ENCODE results near the gene NFASC.

The NFASC gene

DNA sequence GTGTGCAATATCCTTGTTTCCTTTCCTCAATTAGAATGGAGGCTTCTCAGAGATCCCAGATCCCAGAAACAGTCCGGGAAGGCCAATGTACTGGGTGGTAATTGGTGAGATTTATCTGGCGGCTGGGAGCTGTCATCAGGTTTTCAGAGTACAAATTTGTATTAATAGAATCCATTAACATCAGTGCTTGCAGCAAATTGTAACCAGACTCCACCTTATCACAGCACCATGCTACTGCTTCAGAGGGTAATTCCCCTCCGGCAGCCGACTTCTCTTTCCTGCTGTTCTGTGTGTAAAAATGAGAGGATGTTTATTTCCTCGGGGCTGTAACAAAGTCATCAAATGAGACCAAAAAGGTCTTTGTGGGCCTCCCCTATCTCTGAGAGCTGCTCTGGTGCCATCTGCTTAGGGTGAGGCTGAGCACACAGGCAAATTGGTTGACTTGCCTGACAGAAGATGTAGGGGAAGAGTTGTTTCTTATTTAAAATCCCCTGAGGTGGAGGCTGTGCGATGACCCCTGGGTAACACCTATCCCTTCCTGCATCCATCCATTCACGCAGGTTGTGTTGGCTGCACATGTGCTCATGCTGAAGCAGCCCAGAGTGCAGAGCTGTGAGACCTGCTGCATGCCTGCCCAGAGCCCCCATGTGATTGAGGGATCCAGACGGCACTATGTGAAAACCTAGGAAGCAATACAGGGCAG, 19.2 kb downstream of the NFASC start:
- DNase-seq (ENCODE audit: low read depth in 3 of 3) = no peak

DNA sequence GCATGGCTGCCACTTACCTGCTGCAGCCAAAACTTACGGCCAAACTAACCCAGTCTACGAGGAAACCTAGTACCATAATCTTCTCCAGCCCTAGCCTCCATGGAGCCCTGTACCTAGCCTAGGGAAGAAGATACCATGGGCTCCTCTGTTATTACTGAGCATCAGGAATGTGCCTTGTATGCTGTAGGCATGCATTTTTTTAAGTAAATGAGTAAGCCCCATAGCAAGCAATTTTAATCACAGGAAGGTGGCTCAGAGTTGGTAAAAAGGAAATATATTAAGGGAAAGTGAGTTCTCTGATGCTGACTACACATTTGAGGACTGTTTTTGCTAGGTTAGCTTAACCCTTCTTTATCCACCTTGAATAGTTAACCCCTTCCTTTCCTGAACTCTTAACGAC, 21.2 kb downstream of the NFASC start:
- DNase-seq (ENCODE audit: low read depth in 3 of 3) = no peak

- DNase-seq (ENCODE audit: low read depth in 3 of 3) = no peak
These were observed 23.4 kb downstream of the NFASC start for GRCh38 chr1:204894031-204894430.

- no peak for DNase-seq (ENCODE audit: low read depth in 3 of 3)
These were observed 23.9 kb downstream of the NFASC start for GRCh38 chr1:204894606-204895005.

- no peak for DNase-seq (ENCODE audit: low read depth in 3 of 3)
These were observed 25.4 kb downstream of the NFASC start for GRCh38 chr1:204896023-204896422.

DNA sequence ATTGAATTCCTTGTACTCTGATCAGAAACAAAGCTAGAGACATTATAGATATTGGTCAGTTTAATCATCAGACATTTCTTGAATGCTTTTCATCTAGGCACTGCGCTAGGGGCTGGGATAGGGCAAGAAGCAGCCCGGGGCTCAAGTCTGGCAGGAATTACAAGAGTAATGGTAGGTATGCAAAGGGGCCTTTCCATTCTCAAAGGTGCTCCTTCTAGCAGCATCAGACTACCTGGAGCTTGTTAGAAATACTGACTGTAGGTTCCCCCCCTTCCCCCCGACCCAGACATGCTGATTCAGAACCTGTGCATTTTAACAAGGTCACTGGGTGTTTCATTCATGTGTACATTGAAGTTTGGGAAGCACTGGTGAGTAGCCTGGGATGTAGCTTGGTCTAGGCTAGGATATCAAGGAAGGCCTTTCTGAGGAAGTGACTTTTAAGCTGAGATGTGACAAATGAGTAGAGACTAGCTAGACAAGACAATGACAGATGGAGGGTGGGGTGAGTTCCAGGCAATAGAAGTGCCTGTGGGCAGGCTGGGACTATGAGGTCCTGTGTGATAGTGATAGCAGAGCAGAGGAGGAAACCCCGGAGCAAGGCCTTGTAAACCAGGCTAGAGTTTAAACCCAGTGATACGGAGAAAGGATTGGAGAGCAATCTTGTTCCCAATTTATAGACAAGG, 26.3 kb downstream of the NFASC start:
- no peak for DNase-seq (ENCODE audit: low read depth in 3 of 3)

DNA sequence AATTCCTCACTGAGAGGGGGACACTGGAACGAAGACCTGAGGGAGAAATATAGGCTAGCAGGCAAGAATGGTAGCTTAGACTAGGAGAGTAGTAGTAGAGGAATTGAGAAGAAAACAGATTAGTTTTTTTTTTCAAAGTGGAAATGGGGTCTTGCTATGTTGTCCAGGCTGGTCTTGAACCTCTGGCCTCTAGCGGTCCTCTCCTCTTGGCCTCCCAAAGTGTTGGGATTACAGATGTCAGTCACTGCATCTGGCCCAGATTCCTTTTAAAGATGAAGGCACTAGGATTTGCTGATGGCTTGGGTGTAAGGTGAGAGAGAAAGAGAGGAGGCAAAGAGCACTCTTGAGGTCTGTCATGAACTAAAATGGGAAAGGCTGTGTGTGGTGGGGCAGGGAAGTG, 30.1 kb downstream of the NFASC start:
- no peak for DNase-seq (ENCODE audit: low read depth in 3 of 3)

DNA sequence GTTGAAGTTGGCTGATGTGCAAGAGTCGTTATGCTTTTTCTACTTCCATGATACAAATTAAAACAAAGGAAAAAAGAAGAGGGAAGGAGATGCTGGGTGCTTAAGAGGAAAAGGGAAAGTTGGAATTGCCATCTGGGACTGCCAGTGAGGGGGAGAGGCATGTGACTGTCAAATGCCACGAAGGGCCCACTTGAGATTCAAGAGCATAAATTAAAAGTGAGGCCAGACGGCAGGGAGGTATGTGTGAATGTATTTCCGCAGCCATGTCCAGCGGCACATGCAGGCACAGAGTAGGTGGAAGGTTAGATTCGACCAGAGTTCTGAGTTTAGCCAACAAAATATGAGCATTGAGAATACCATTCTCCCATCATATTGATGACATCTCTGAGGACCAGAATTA, 32.0 kb downstream of the NFASC start:
- DNase-seq (ENCODE audit: low read depth in 3 of 3) = no peak

GRCh38 chr1:204904228-204904810, 33.7 kb downstream of the NFASC start:
- DNase-seq (ENCODE audit: low read depth in 3 of 3) = no peak

GRCh38 chr1:204909109-204909508, 38.4 kb downstream of the NFASC start:
- DNase-seq (ENCODE audit: low read depth in 3 of 3) = no peak

DNA sequence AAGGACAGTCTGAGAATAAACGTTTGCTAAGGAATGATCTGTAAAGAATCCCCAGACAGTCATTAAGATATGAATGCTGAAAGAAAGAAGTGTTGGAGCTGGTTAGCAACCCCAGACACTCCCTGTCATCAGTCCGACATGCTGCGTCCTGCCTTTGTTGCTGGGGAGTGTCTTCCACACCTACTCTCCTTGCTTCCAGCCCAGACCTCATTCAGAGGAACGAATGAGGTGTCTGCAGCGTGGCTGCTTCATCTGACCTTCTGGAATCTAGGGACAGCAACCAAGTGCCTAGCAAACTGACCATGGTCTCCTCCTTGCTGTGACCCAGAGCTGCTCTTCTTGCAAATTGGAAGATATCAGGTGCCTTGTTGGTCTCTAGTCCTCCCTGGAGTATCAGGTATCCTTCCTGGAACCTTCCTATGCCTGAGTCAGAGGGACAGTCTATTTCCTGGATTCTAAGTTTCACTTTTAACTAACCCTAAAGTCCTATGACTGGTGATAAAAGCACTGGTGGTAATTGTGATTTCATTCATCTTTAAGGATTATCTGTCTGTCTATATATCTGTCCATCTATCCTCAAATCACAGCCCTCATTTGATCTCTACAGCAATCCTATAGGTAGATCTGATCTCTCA, 45.3 kb downstream of the NFASC start:
- no peak for DNase-seq (ENCODE audit: low read depth in 3 of 3)

GRCh38 chr1:204917802-204918201, 47.1 kb downstream of the NFASC start:
- no peak for DNase-seq (ENCODE audit: low read depth in 3 of 3)

- no peak for DNase-seq (ENCODE audit: low read depth in 3 of 3)
These were observed 49.8 kb downstream of the NFASC start for GRCh38 chr1:204920511-204920910.

- no peak for DNase-seq (ENCODE audit: low read depth in 3 of 3)
These were observed 50.3 kb downstream of the NFASC start for GRCh38 chr1:204920967-204921366.

DNA sequence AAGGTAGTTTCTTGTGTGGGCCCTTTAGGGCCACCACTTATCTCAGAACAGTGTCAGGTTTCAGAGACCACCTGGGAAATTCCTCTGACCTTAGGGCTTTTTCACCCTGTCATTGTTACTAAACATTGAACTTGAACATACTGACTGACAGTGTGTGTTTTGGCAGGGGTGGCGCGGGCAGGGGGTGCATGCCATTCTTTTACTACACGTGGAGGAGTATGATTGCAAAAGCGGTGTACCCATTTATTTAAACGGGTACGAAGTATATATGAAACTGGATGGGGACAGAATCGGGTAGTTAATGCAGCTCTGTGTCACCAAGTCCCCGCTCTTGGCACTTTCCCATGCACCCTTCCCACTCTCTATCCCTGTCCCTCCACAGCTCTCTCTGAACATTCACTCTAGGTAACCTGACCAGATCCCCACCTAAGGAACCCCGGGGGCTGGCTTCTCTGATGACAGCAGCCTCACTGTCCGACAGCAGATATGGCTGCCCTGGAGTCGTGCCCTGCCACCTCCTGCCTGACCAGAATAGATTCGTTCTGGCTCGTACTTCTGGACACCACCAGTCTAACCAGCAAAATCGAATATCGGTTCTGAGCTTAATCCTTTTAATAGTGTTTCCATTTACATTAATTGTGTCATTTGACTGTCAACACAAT, 51.3 kb downstream of the NFASC start:
- no peak for DNase-seq (ENCODE audit: low read depth in 3 of 3)

DNA sequence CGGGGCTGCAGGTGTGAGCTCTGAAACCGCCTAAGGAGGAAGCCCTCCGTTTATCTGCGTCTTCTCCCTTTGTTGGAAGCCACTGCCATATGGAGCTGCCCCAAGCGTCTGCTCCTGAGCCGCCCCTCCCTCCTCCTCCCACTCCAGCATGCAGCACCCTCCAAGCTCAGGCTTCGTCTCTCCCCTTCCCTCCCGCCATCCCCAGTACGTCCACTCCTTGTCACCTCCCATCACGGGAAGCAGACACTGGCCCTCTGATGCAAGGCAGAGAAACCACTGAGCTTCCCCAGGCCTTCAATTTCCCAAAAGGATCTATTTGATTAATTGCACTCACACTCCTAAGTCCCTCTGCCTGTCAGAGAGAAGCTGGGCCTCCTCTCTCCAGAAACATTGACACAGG, 52.5 kb downstream of the NFASC start:
- no peak for DNase-seq (ENCODE audit: low read depth in 3 of 3)

DNA sequence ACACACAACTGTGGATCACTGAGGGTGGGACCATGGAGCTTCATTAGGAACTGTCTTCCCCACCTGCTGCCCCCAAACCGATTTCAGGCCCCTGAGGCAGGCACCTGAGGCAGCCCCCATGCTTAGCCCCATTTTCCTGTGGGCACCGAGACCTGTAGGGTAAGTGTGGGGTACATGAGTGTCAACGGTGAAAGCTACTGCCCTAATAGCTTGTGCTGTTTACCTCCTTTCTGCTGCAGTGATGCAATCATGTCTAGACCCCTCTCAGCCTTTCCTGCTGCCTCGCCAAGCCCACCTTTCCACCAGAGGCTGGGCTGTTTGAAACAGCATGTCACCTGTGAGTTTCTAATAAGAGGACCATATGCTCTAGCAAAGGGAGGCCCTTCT, 53.0 kb downstream of the NFASC start:
- no peak for DNase-seq (ENCODE audit: low read depth in 3 of 3)

DNA sequence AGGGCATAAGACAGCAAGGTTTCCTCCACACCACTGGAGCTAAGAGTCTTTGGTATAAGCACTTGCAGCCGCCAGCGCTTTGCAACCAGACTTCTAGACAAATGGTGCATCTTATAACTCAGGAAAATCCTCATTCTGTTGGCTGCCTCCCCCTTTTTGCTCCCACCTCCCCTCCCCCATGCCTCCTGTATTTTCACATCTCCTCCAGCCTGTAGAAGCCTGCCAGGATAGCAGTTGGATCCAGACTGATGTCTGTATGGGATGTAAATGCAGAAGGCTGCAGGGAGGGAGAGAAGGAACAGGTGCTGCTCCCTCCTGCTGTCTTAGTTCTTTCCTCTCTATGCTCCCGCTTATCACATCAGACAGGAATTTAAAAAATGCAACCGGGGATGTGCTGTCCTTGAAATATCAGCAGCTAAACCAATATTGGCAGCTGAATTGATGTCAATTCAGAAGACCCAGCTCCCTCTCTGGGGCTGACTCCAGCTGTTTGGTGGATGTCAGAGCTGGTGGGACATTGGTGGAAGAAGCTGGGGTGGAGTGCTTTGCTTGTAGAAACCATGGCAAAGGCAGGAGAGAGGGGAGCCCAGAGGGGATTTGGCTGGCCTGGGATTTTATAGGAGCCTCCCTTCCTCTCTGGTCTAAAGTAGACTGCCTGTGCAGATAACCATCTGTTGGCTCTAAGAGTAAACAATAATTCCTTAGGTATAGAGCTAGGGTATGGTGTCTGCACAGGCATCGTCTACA, 53.5 kb downstream of the NFASC start:
- no peak for DNase-seq (ENCODE audit: low read depth in 3 of 3)

- no peak for DNase-seq (ENCODE audit: low read depth in 3 of 3)
These were observed 55.0 kb downstream of the NFASC start for GRCh38 chr1:204925701-204926100.

GRCh38 chr1:204927673-204928641, 57.3 kb downstream of the NFASC start:
- DNase-seq (ENCODE audit: low read depth in 3 of 3) = no peak

Measured in stimulated activated CD4-positive, alpha-beta T cell treated with anti-CD3 and anti-CD28 coated beads, TNF-alpha, amount 100 ng/mL, for 48 hours (primary cell).